ENCODE data around the gene MRPL14. TPM values are rescaled to one million over a fixed set of nuclear protein-coding genes. Genes with fewer than 3 reads are reported as not detected.

The MRPL14 gene
- total and polyA plus RNA-seq, 2 of the 4 experiments (the other 2 are of a cell fraction), result 43.7 to 87.9 TPM

GRCh38 chr6:44078827-44079671 lies 48.2 kb downstream of the MRPL14 start (continued):
- TF ChIP-seq MAZ (IDR thresholded peaks at IDR 0.05; ENCODE audit: borderline replicate concordance, low read depth, low read length) (0 out of 2 replicates have a peak, but pooled peaks have one; percentile 53), CHD1 (IDR thresholded peaks at IDR 0.05; ENCODE audit: low read depth, low read length) (no peak; the same call in 1 of the 2 replicates), CEBPB (IDR thresholded peaks at IDR 0.05; ENCODE audit: low read depth, low read length) (no peak)

- Histone ChIP-seq H3K4ac (ENCODE audit: low read depth, low read length) (no peak overlapping the region), H2AFZ (replicated peaks; ENCODE audit: low read length, poor library complexity) (no peak overlapping the region), H2BK15ac (ENCODE audit: low read depth, low read length) (peak overlapping the region; percentile 32; the same call in 1 of the 3 replicates), H3K14ac (replicated peaks; ENCODE audit: low read depth, low read length) (no peak overlapping the region), H3K18ac (ENCODE audit: low read depth, low read length) (no peak overlapping the region), H3K79me1 (ENCODE audit: low read depth in 1 of 2, low read length in 2 of 2) (peaks cover 0 to 9% of the 10 kb centered on the region in 2 experiments; a peak in 3 of 4 replicates), H2AK5ac (ENCODE audit: low read depth, low read length) (no peak overlapping the region; the same call in 1 of the 2 replicates), H3K9me3 (ENCODE audit: control insufficient read depth, insufficient read depth, low read length) (no peaks in the 10 kb centered on the region), H3K36me3 (ENCODE audit: control insufficient read depth, insufficient read depth, low read length) (no peaks in the 10 kb centered on the region), H3K56ac (ENCODE audit: extremely low read depth, insufficient read depth, low read length) (no peak overlapping the region), H3K4me2 (ENCODE audit: low read depth, low read length) (no peak overlapping the region), H2BK5ac (ENCODE audit: low read depth, low read length, poor library complexity, severe bottlenecking) (no peak overlapping the region), H3K23ac (ENCODE audit: low read depth, low read length) (no peak overlapping the region), H3K4me3 (ENCODE audit: insufficient read depth, low read depth, low read length) (no peak overlapping the region), H3K9me1 (ENCODE audit: insufficient read depth, low read length) (peaks cover 10% of the 10 kb centered on the region), H3K4me1 (ENCODE audit: control insufficient read depth, insufficient read depth, low read length) (peaks cover 20% of the 10 kb centered on the region), H4K8ac (ENCODE audit: low read depth in 2 of 2, low read length in 2 of 2) (no peak overlapping the region), H4K91ac (ENCODE audit: insufficient read depth, low read depth, low read length) (no peak overlapping the region), H3K9ac (ENCODE audit: low read depth, low read length) (no peak overlapping the region), H4K20me1 (ENCODE audit: insufficient read depth, low read length) (no peaks in the 10 kb centered on the region), H2BK20ac (ENCODE audit: low read depth, low read length) (no peak overlapping the region), H4K5ac (ENCODE audit: low read depth, low read length) (no peak overlapping the region), H3K27ac (ENCODE audit: insufficient read depth, low read length) (no peak overlapping the region), H2AK9ac (replicated peaks; ENCODE audit: low read depth, low read length, poor library complexity) (no peak overlapping the region), H3K27me3 (ENCODE audit: control insufficient read depth, insufficient read depth, low read length) (no peaks in the 10 kb centered on the region), H2BK120ac (ENCODE audit: low read depth, low read length) (no peak overlapping the region)
- in situ Hi-C loops (cut with MboI; ENCODE audit: low sequenced_read_pairs), result loop anchor here (10.0 kb wide), 1 partner anchor 474 kb away; no protein-coding TSS in a partner anchor
- TF ChIP-seq MAFK (IDR thresholded peaks at IDR 0.05; ENCODE audit: low read depth, low read length) (no peak), CEBPB (IDR thresholded peaks at IDR 0.05; ENCODE audit: low read depth, low read length) (no peak), BHLHE40 (IDR thresholded peaks at IDR 0.05; ENCODE audit: low read depth, low read length) (no peak), CHD1 (IDR thresholded peaks at IDR 0.05; ENCODE audit: low read depth, low read length) (no peak), MXI1 (IDR thresholded peaks at IDR 0.05; ENCODE audit: borderline replicate concordance, low read depth, low read length) (no peak), RAD21 (IDR thresholded peaks at IDR 0.05; ENCODE audit: low read length) (no peak)
- DNase-seq (no peak), ATAC-seq (ENCODE audit: low read depth) (no peak)
- intact Hi-C loops (cut with micrococcal nuclease), result loop anchor here (2.0 kb wide), 1 partner anchor 126 kb away; no protein-coding TSS in a partner anchor
- ChIA-PET POLR2A (ENCODE audit: unreplicated experiment) (no interaction called here), CTCF (interaction anchor here (0.5 to 1.5 kb wide), 12 partner anchors 13 to 469 kb away, joined by 3 to 15 read pairs (median 4); partner anchors contain the start of gene VEGFA)
- BruUV-seq (replicated peaks), result no TSS peak
- dilution Hi-C loops (cut with HindIII; ENCODE audit: low sequenced_read_pairs, unreplicated experiment), result no loop called here
- no CpG with 5 or more reads among the region's 6 CpGs for WGBS, 2 experiments (ENCODE audit: extremely low coverage in 2 of 2, insufficient read length in 1 of 2)
Measured at GRCh38 chr6:44078219-44078826, 48.9 kb downstream of the MRPL14 start.

Data from IMR-90 (cell line).